Measurements from ENCODE around the gene CCT2. TPM values are rescaled to one million over a fixed set of nuclear protein-coding genes. Genes with fewer than 3 reads are reported as not detected.

The CCT2 gene
- total and polyA plus RNA-seq, 2 of the 8 experiments (the other 6 are each of a cell fraction or from before 2014, with no cell fraction given), result 244 to 419 TPM

DNA sequence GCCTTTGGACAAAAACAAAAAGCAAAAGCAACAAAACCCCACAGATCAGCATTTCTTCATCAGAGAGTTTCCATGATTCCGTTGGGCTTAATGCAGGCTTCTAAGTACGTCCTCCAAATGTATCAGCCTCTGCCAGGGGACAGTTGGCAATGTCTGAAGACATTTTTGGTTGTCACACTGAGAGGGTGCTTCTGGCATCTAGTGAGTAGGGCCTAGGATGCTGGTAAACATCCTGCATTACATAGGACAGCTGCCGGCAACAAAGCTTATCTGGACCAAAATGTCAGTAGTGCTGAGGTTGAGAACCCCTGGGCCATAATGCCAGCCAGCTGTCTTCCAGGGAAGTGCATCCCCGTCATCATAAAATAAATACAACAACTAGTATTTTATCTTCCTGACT lies 34.8 kb downstream of the CCT2 start:
- Histone ChIP-seq H3K4me3 (ENCODE audit: extremely low read depth in 1 of 4, insufficient read depth in 2 of 4, low read depth in 3 of 4, low read length in 4 of 4) (no peak overlapping the region), H3K9ac (replicated peaks in 1 of 4; ENCODE audit: extremely low read depth in 1 of 4, low read depth in 3 of 4, low read length in 3 of 4) (no peak overlapping the region), H2BK20ac (ENCODE audit: low read length) (no peak overlapping the region), H4K20me1 (replicated peaks in 1 of 2; ENCODE audit: control insufficient read depth in 1 of 2, insufficient read depth in 2 of 2, low read length in 2 of 2) (no peaks in the 10 kb centered on the region), H4K91ac (replicated peaks; ENCODE audit: insufficient read length, low read length) (no peak overlapping the region), H3K79me1 (ENCODE audit: low read depth, low read length) (no peaks in the 10 kb centered on the region), H4K8ac (ENCODE audit: extremely low read depth, insufficient read depth, low read length) (no peak overlapping the region), H3K56ac (replicated peaks; ENCODE audit: insufficient read length, low read depth, low read length) (no peak overlapping the region), H3K36me3 (ENCODE audit: control insufficient read depth in 2 of 4, insufficient read depth in 4 of 4, low read length in 3 of 4) (no peaks in the 10 kb centered on the region), H3K27me3 (replicated peaks in 1 of 4; ENCODE audit: control insufficient read depth in 3 of 4, extremely low read depth in 1 of 4, insufficient read depth in 3 of 4, low read length in 3 of 4) (no peaks in the 10 kb centered on the region; a peak in 1 of 7 replicates), H3K18ac (ENCODE audit: extremely low read depth, low read length) (no peak overlapping the region), H3K79me2 (ENCODE audit: control insufficient read depth in 1 of 2, insufficient read depth in 2 of 2, low read length in 2 of 2) (no peaks in the 10 kb centered on the region), H3K4me2 (ENCODE audit: insufficient read depth in 1 of 2, low read depth in 2 of 2, low read length in 2 of 2) (no peak overlapping the region), H3K27ac (ENCODE audit: low read depth, low read length) (no peak overlapping the region), H3K14ac (ENCODE audit: insufficient read length) (no peak overlapping the region), H2BK5ac (ENCODE audit: low read depth, low read length) (no peak overlapping the region), H3K23me2 (ENCODE audit: low read depth, low read length) (no peaks in the 10 kb centered on the region), H3K4me1 (replicated peaks in 1 of 4; ENCODE audit: control insufficient read depth in 3 of 4, insufficient read depth in 4 of 4, low read length in 3 of 4) (no peaks in the 10 kb centered on the region), H2AK5ac (ENCODE audit: low read depth, low read length) (no peak overlapping the region), H3K9me3 (ENCODE audit: insufficient read depth in 2 of 2, low read depth in 1 of 2, low read length in 1 of 2) (no peaks in the 10 kb centered on the region), H4K5ac (ENCODE audit: insufficient read length, low read depth, low read length) (no peak overlapping the region), H2BK15ac (ENCODE audit: low read length) (no peak overlapping the region), H3K23ac (ENCODE audit: insufficient read length) (no peak overlapping the region), H2BK12ac (ENCODE audit: low read depth, low read length) (no peak overlapping the region), H2AFZ (ENCODE audit: low read length) (no peak overlapping the region), H2BK120ac (replicated peaks; ENCODE audit: low read depth, low read length) (no peak overlapping the region), H3K4ac (replicated peaks; ENCODE audit: insufficient read length, low read depth, low read length) (no peak overlapping the region)
- WGBS, 2 experiments (ENCODE audit: extremely low coverage in 1 of 2, insufficient coverage in 1 of 2, insufficient read length in 1 of 2, insufficient replicate concordance in 2 of 2, low coverage in 1 of 2, low lambda C conversion rate in 2 of 2, missing lambda C conversion rate in 1 of 2), result 94% methylated on average over 4 of the region's 4 CpGs; no CpG with 5 or more reads in 1 of the 2 experiments
- DNase-seq (ENCODE audit: low read depth in 1 of 2, low spot score in 2 of 2) (no peak), FAIRE-seq (no peak)
- ChIA-PET CTCF (ENCODE audit: partially characterized antibody) (interaction anchor here (2.9 to 7.1 kb wide), 2 partner anchors 10 to 19 kb away, joined by 16 to 67 read pairs; no protein-coding TSS in a partner anchor), POLR2A (ENCODE audit: partially characterized antibody) (no interaction called here)
- no peak for TF ChIP-seq POLR2AphosphoS5 (IDR thresholded peaks at IDR 0.05; ENCODE audit: low read depth, low read length)
- no peak for TF ChIP-seq CHD1 (IDR thresholded peaks at IDR 0.05; ENCODE audit: low read depth, low read length)
- no peak for TF ChIP-seq KDM1A (IDR thresholded peaks at IDR 0.05; ENCODE audit: borderline replicate concordance, low read length)
- TF ChIP-seq CBX8 (IDR thresholded peaks at IDR 0.05; ENCODE audit: borderline replicate concordance, low read depth, low read length), result no peak
- TF ChIP-seq EGR1 (IDR thresholded peaks at IDR 0.05; ENCODE audit: borderline replicate concordance, low read depth, low read length), result no peak
- TF ChIP-seq YY1 (IDR thresholded peaks at IDR 0.05; ENCODE audit: low read depth, low read length), result no peak
- TF ChIP-seq SAP30 (IDR thresholded peaks at IDR 0.05; ENCODE audit: insufficient read depth, insufficient replicate concordance, low read length), result no peak
- no peak for TF ChIP-seq RAD21 (IDR thresholded peaks at IDR 0.05 in 1 of 2, conservative IDR thresholded peaks at IDR 0.05 in 1 of 2; ENCODE audit: low read depth in 2 of 2, low read length in 2 of 2)
- TF ChIP-seq, protein P1, sequence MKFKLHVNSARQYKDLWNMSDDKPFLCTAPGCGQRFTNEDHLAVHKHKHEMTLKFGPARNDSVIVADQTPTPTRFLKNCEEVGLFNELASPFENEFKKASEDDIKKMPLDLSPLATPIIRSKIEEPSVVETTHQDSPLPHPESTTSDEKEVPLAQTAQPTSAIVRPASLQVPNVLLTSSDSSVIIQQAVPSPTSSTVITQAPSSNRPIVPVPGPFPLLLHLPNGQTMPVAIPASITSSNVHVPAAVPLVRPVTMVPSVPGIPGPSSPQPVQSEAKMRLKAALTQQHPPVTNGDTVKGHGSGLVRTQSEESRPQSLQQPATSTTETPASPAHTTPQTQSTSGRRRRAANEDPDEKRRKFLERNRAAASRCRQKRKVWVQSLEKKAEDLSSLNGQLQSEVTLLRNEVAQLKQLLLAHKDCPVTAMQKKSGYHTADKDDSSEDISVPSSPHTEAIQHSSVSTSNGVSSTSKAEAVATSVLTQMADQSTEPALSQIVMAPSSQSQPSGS (IDR thresholded peaks at IDR 0.05; ENCODE audit: low read length), result no peak
- TF ChIP-seq TCF12 (IDR thresholded peaks at IDR 0.05; ENCODE audit: low read depth, low read length), result no peak
- TF ChIP-seq ZNF274 (IDR thresholded peaks at IDR 0.05; ENCODE audit: borderline replicate concordance, extremely low read depth, low read length), result no peak
- TF ChIP-seq RBBP5 (IDR thresholded peaks at IDR 0.05; ENCODE audit: borderline replicate concordance, low read depth, low read length), result no peak
- TF ChIP-seq CBX5 (IDR thresholded peaks at IDR 0.05; ENCODE audit: low read depth, low read length), result no peak
